Brain microvascular endothelial cell (primary cell): ENCODE results near the gene HPN.
"Not testable (repeated sequence)": the region's sequence is repeated elsewhere in the genome, so short reads cannot be mapped to it uniquely, and the experiment has no call there.

Experiments
- DNase-seq: peaks from one replicate; pipeline ENCODE4 v3.0.0-alpha.2; 2020
- H3K27ac ChIP-seq: fragments of 250-450 bp; sonication (Bioruptor Pico); 2 replicates; pipeline ENCODE4 v1.5.1; 2020; ENCODE audit warnings: mild to moderate bottlenecking, moderate library complexity
- H3K27me3 ChIP-seq: fragments of 250-450 bp; sonication (Bioruptor Pico); replicated peaks from 2 replicates; pipeline ENCODE4 v1.5.1; 2020; ENCODE audit warnings: mild to moderate bottlenecking
- H3K36me3 ChIP-seq: fragments of 250-450 bp; sonication (Bioruptor Pico); replicated peaks from 2 replicates; pipeline ENCODE4 v1.5.1; 2020; ENCODE audit warnings: mild to moderate bottlenecking
- H3K4me3 ChIP-seq: 2 replicates; pipeline ENCODE4 v1.5.1; 2011; ENCODE audit warnings: low read depth, mild to moderate bottlenecking, control low read depth, low read length, moderate library complexity
- CTCF ChIP-seq: IDR thresholded peaks from 2 replicates; pipeline ENCODE4 v1.5.1; 2011; ENCODE audit warnings: low read depth, mild to moderate bottlenecking, moderate library complexity, low read length, control low read depth, inconsistent platforms; ENCODE audit errors: missing control alignments
- in situ Hi-C: cut with HindIII; loops from 2 replicates; pipeline ENCODE4 v1.10.0; 2017; ENCODE audit warnings: low sequenced_read_pairs, low pct_ligation_motif_present

HPN gene

DNA sequence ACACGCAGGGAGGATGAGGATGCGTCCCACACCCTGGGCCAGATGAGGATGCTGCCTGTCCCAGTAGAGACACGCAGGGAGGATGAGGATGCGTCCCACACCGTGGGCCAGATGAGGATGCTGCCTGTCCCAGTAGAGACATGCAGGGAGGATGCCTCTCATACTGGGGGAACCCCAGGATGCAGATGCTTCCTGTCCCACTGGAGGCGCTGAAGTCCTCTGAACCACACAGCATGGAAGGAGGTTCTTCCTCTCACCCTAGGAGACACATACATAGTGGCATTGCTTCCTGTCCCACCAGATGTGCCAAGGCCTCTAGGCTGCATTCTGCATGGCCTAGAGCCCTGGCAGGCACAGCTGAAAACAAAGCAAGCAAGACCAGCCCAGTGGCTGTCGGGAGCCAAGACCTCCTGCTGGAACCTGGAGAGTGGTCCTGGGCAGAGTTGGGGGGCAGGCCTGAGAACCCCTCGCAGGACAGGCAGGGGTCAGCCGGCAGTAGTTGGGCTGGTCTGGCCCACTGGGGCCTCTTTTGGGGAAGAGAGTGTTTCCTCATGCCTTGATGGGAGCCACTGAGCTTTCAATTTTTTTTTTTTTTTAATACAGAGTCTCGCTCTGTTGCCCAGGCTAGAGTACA, 4.3 kb downstream of the HPN start:
- H3K36me3 ChIP-seq: no peaks in the 10 kb centered on the region
- DNase-seq: peak; percentile 42
- H3K27ac ChIP-seq: no peak overlapping the region
- TF ChIP-seq CTCF: peak; percentile 66
- H3K27me3 ChIP-seq: no peaks in the 10 kb centered on the region
- in situ Hi-C loops: no loop called here
- no peak overlapping the region for H3K4me3 ChIP-seq

DNA sequence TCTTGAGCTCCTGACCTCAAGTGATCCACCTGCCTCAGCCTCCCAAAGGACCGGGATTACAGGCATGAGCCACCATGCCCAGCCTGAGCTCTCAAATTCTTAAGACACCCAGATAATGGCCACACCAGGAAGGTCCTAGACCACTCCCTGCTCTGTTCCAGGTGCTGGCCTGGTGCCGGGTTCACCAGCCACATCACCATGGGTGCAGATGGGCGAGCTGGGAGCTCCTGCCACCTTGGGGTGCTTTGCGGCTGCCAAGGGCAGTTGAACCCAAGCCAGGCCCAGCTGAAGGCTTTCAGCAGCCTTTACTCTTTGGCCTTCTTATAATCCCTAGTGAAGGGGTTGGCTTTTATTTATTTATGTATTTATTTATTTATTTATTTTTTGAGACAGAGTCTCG, 4.9 kb downstream of the HPN start:
- H3K4me3 ChIP-seq: no peak overlapping the region
- in situ Hi-C loops: no loop called here
- no peaks in the 10 kb centered on the region for H3K27me3 ChIP-seq
- no peak for DNase-seq
- no peak overlapping the region for H3K27ac ChIP-seq
- no peaks in the 10 kb centered on the region for H3K36me3 ChIP-seq
- TF ChIP-seq CTCF: no peak

DNA sequence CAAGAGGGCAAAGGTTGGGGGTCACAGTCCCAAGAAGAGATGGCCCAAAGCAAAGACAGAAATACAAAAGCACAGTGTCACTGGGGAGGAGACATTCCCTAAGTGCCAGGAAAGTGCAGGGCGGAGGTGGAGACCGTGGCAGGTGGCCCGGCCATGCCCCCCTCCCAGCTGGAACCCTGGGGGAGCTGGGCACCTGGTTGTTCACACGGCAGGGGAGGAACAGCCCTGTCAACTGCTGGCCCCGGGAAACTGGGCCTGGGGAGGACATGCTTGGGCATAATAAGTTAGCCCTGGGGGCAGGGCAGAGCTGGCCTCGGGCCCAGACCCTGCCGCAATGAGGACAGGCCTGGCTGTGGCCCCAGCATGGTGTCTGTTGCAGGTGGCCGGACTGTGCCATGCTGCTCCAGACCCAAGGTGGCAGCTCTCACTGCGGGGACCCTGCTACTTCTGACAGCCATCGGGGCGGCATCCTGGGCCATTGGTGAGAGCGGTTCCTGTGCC, 7.4 kb downstream of the HPN start:
- no peak for DNase-seq
- in situ Hi-C loops: no loop called here

DNA sequence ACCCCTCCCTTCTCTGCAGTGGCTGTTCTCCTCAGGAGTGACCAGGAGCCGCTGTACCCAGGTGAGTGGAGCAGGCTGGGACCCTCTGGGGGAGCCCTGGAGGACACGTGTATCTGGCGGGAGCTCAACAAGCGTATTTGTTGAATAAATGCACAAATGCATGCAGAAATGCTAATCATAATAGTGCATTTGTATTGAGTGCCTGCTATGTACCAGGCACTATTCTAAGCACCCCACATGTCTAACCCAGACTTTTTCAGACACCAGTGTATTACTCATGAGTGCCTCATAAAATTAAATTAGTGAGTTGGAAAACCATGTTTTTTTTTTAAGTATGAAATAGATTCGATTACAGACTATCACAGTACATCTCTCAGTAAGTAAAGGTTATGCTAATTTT, 7.9 kb downstream of the HPN start:
- H3K36me3 ChIP-seq: no peaks in the 10 kb centered on the region
- no peak for DNase-seq
- H3K27me3 ChIP-seq: no peaks in the 10 kb centered on the region
- in situ Hi-C loops: no loop called here
- no peak overlapping the region for H3K4me3 ChIP-seq
- no peak overlapping the region for H3K27ac ChIP-seq
- TF ChIP-seq CTCF: no peak

More for the DNA sequence above, 7.4 kb downstream of the HPN start:
- H3K4me3 ChIP-seq: no peak overlapping the region
- no peaks in the 10 kb centered on the region for H3K27me3 ChIP-seq
- H3K36me3 ChIP-seq: no peaks in the 10 kb centered on the region
- no peak for TF ChIP-seq CTCF
- no peak overlapping the region for H3K27ac ChIP-seq

GRCh38 chr19:35050662-35051061, 9.1 kb downstream of the HPN start:
- H3K4me3 ChIP-seq, H3K27ac ChIP-seq, H3K36me3 ChIP-seq, H3K27me3 ChIP-seq, in situ Hi-C loops, DNase-seq: not testable (repeated sequence)

- in situ Hi-C loops, H3K27ac ChIP-seq, H3K36me3 ChIP-seq, DNase-seq, H3K4me3 ChIP-seq, H3K27me3 ChIP-seq: not testable (repeated sequence)
Measured at GRCh38 chr19:35051268-35051667, 9.7 kb downstream of the HPN start.

GRCh38 chr19:35051796-35052195, 10.3 kb downstream of the HPN start:
- no peaks in the 10 kb centered on the region for H3K36me3 ChIP-seq
- H3K27ac ChIP-seq: no peak overlapping the region
- H3K27me3 ChIP-seq: no peaks in the 10 kb centered on the region
- no peak for TF ChIP-seq CTCF
- DNase-seq: no peak
- in situ Hi-C loops: no loop called here
- no peak overlapping the region for H3K4me3 ChIP-seq
